ENCODE results near the gene TFG. TPM values are rescaled to one million over a fixed set of nuclear protein-coding genes. Genes with fewer than 3 reads are reported as not detected.

Gene TFG
- total RNA-seq, 4 donors from 2014 or later: 61.0 to 74.4 (median 64.9) TPM

- intact Hi-C loops (cut with DNase I): loop anchor here (10.0 kb wide), 1 partner anchor 449 kb away; no protein-coding TSS in a partner anchor
- no peak for TF ChIP-seq POLR2AphosphoS5 (IDR thresholded peaks at IDR 0.05)
- TF ChIP-seq POLR2A (IDR thresholded peaks at IDR 0.05; ENCODE audit: low read depth): no peak
- no peak for TF ChIP-seq CTCF (IDR thresholded peaks at IDR 0.05)
- TF ChIP-seq EP300 (IDR thresholded peaks at IDR 0.05): no peak
- Histone ChIP-seq H3K27me3 (no peaks in the 10 kb centered on the region), H3K36me3 (peaks cover 14 to 77% (median 45%) of the 10 kb centered on the region in 4 donors), H3K9me3 (no peaks in the 10 kb centered on the region), H3K4me1 (peaks cover 0 to 18% (median 9%) of the 10 kb centered on the region in 4 donors), H3K27ac (replicated peaks in 1 of 4) (no peak overlapping the region), H3K4me3 (no peak overlapping the region)
- no peak for DNase-seq (ENCODE audit: extremely low spot score)
These were observed 36.3 kb downstream of the TFG start for GRCh38 chr3:100745617-100746016.

- no peak overlapping the region for H3K4me3 ChIP-seq
- peak overlapping the region in 1 of 4 donors; percentile 3 for H3K27ac ChIP-seq (replicated peaks in 1 of 4)
- no peaks in the 10 kb centered on the region for H3K9me3 ChIP-seq
- WGBS: 42% methylated on average over 3 of the region's 3 CpGs
- TF ChIP-seq EP300 (IDR thresholded peaks at IDR 0.05) (no peak), CTCF (IDR thresholded peaks at IDR 0.05) (no peak), POLR2A (IDR thresholded peaks at IDR 0.05; ENCODE audit: low read depth) (no peak), POLR2AphosphoS5 (IDR thresholded peaks at IDR 0.05) (no peak)
- H3K4me1 ChIP-seq: peaks cover 0 to 18% (median 9%) of the 10 kb centered on the region in 4 donors
- intact Hi-C loops (cut with DNase I): loop anchor here (10.0 kb wide), 1 partner anchor 449 kb away; no protein-coding TSS in a partner anchor
- no peak for DNase-seq (ENCODE audit: extremely low spot score)
- no peaks in the 10 kb centered on the region for H3K27me3 ChIP-seq
- peaks cover 13 to 77% (median 48%) of the 10 kb centered on the region in 4 donors for H3K36me3 ChIP-seq
These were observed 36.8 kb downstream of the TFG start for GRCh38 chr3:100746092-100746491.

GRCh38 chr3:100748220-100748619 lies 38.9 kb downstream of the TFG start:
- intact Hi-C loops (cut with DNase I): loop anchor here (10.0 kb wide), 1 partner anchor 447 kb away; no protein-coding TSS in a partner anchor
- H3K27ac ChIP-seq (replicated peaks in 1 of 4): peak overlapping the region in 2 of 4 donors; percentile 3 to 34
- H3K4me3 ChIP-seq: no peak overlapping the region
- 91% methylated on average over 6 of the region's 6 CpGs for WGBS
- no peak for DNase-seq (ENCODE audit: extremely low spot score)
- H3K36me3 ChIP-seq: peaks cover 13 to 83% (median 53%) of the 10 kb centered on the region in 4 donors
- TF ChIP-seq POLR2AphosphoS5 (IDR thresholded peaks at IDR 0.05): no peak
- TF ChIP-seq CTCF (IDR thresholded peaks at IDR 0.05): no peak
- TF ChIP-seq EP300 (IDR thresholded peaks at IDR 0.05): no peak
- TF ChIP-seq POLR2A (IDR thresholded peaks at IDR 0.05; ENCODE audit: low read depth): no peak
- H3K4me1 ChIP-seq: peaks cover 0 to 18% (median 9%) of the 10 kb centered on the region in 4 donors
- no peaks in the 10 kb centered on the region for H3K9me3 ChIP-seq
- H3K27me3 ChIP-seq: no peaks in the 10 kb centered on the region

- 79% methylated on average over 2 of the region's 2 CpGs for WGBS
- no peak overlapping the region for H3K4me3 ChIP-seq
- no peak for TF ChIP-seq POLR2A (IDR thresholded peaks at IDR 0.05; ENCODE audit: low read depth)
- TF ChIP-seq POLR2AphosphoS5 (IDR thresholded peaks at IDR 0.05): no peak
- TF ChIP-seq EP300 (IDR thresholded peaks at IDR 0.05): no peak
- TF ChIP-seq CTCF (IDR thresholded peaks at IDR 0.05): no peak
- H3K4me1 ChIP-seq: peaks cover 5 to 18% (median 11%) of the 10 kb centered on the region in 4 donors
- peaks cover 13 to 88% (median 53%) of the 10 kb centered on the region in 4 donors for H3K36me3 ChIP-seq
- DNase-seq (ENCODE audit: extremely low spot score): no peak
- no peak overlapping the region for H3K27ac ChIP-seq (replicated peaks in 1 of 4)
- no peaks in the 10 kb centered on the region for H3K9me3 ChIP-seq
- H3K27me3 ChIP-seq: no peaks in the 10 kb centered on the region
- intact Hi-C loops (cut with DNase I): loop anchor here (10.0 kb wide), 1 partner anchor 446 kb away; no protein-coding TSS in a partner anchor
These were observed 39.7 kb downstream of the TFG start for GRCh38 chr3:100748967-100749366.

- Histone ChIP-seq H3K4me3 (no peak overlapping the region), H3K9me3 (no peaks in the 10 kb centered on the region), H3K36me3 (peaks cover 4 to 54% (median 29%) of the 10 kb centered on the region in 4 donors), H3K27me3 (no peaks in the 10 kb centered on the region), H3K27ac (replicated peaks in 1 of 4) (no peak overlapping the region), H3K4me1 (peaks cover 0 to 27% (median 21%) of the 10 kb centered on the region in 4 donors)
- intact Hi-C loops (cut with DNase I): no loop called here
- no peak for TF ChIP-seq EP300 (IDR thresholded peaks at IDR 0.05)
- TF ChIP-seq CTCF (IDR thresholded peaks at IDR 0.05): no peak
- TF ChIP-seq POLR2A (IDR thresholded peaks at IDR 0.05; ENCODE audit: low read depth): no peak
- no peak for TF ChIP-seq POLR2AphosphoS5 (IDR thresholded peaks at IDR 0.05)
- WGBS: 67% methylated on average over 2 of the region's 2 CpGs
- no peak for DNase-seq (ENCODE audit: extremely low spot score)
These were observed 44.6 kb downstream of the TFG start for GRCh38 chr3:100753846-100754245.
